ENCODE data around the gene RUNX2.

Gene RUNX2

GRCh38 chr6:45626087-45626891 lies 298.2 kb downstream of the RUNX2 start:
- no peak overlapping the region for H3K4me3 ChIP-seq (ENCODE audit: low read depth, low read length)
- TF ChIP-seq ZNF629 (tag by site-specific recombination; IDR thresholded peaks at IDR 0.05) (no peak), ZNF223 (tag by site-specific recombination; IDR thresholded peaks at IDR 0.05) (no peak), PBX3 (CRISPR knock-in tag; IDR thresholded peaks at IDR 0.05) (no peak), ZNF521 (tag by site-specific recombination; IDR thresholded peaks at IDR 0.05) (no peak), ZNF266 (tag by site-specific recombination; IDR thresholded peaks at IDR 0.05; ENCODE audit: low read depth) (no peak), ZNF221 (tag by site-specific recombination; IDR thresholded peaks at IDR 0.05; ENCODE audit: borderline replicate concordance) (no peak), ZFP41 (tag by site-specific recombination; IDR thresholded peaks at IDR 0.05; ENCODE audit: borderline replicate concordance) (no peak), ZNF544 (tag by site-specific recombination; IDR thresholded peaks at IDR 0.05) (no peak), REST (tag by site-specific recombination; IDR thresholded peaks at IDR 0.05) (no peak), KLF8 (tag by site-specific recombination; IDR thresholded peaks at IDR 0.05) (no peak), ZNF366 (tag by site-specific recombination; conservative IDR thresholded peaks at IDR 0.05) (no peak), ZNF621 (tag by site-specific recombination; IDR thresholded peaks at IDR 0.05) (no peak), ZNF398 (tag by site-specific recombination; IDR thresholded peaks at IDR 0.05) (no peak), ZNF37A (tag by site-specific recombination; IDR thresholded peaks at IDR 0.05) (no peak), ZNF514 (tag by site-specific recombination; IDR thresholded peaks at IDR 0.05) (no peak), BCL11B (tag by site-specific recombination; IDR thresholded peaks at IDR 0.05; ENCODE audit: low read depth) (no peak), ZBTB44 (tag by site-specific recombination; IDR thresholded peaks at IDR 0.05) (no peak)
- H3K36me3 ChIP-seq (ENCODE audit: control insufficient read depth in 2 of 2, insufficient read depth in 1 of 2, low read length in 2 of 2) = no peaks in the 10 kb centered on the region
- ChIA-PET CTCF (no interaction called here), POLR2A (no interaction called here)
- no peak overlapping the region for H3K27ac ChIP-seq (ENCODE audit: extremely low read depth, low read depth, low read length)
- H3K9me3 ChIP-seq (ENCODE audit: control insufficient read depth, insufficient read depth, low read depth, low read length) = no peaks in the 10 kb centered on the region
- H3K4me1 ChIP-seq (ENCODE audit: control insufficient read depth, insufficient read depth, low read length) = no peaks in the 10 kb centered on the region

GRCh38 chr6:45630314-45630713 lies 302.2 kb downstream of the RUNX2 start:
- CTCF ChIA-PET = interaction anchor here (1.2 kb wide), 1 partner anchor 977 kb away, joined by 4 read pairs; no protein-coding TSS in a partner anchor
- Histone ChIP-seq H3K27ac (ENCODE audit: extremely low read depth, low read depth, low read length) (no peak overlapping the region), H3K9me3 (ENCODE audit: control insufficient read depth, insufficient read depth, low read depth, low read length) (no peaks in the 10 kb centered on the region), H3K4me1 (ENCODE audit: control insufficient read depth, insufficient read depth, low read length) (no peaks in the 10 kb centered on the region), H3K4me3 (ENCODE audit: low read depth, low read length) (no peak overlapping the region), H3K36me3 (ENCODE audit: control insufficient read depth in 2 of 2, insufficient read depth in 1 of 2, low read length in 2 of 2) (no peaks in the 10 kb centered on the region)
- TF ChIP-seq ZNF16 (tag by site-specific recombination; IDR thresholded peaks at IDR 0.05; ENCODE audit: low read depth) = no peak
- POLR2A ChIA-PET = no interaction called here
